ENCODE data around the gene RBFOX1. TPM values are rescaled to one million over a fixed set of nuclear protein-coding genes. Genes with fewer than 3 reads are reported as not detected.

Gene RBFOX1
- polyA plus RNA-seq, 1 experiment = not detected

- Histone ChIP-seq H3K27me3 (ENCODE audit: control insufficient read depth, insufficient read depth, low read length) (no peaks in the 10 kb centered on the region), H3K9me3 (ENCODE audit: control insufficient read depth, insufficient read depth, low read length) (no peaks in the 10 kb centered on the region; the same call in none of the 2 replicates), H3K4me3 (ENCODE audit: low read depth, low read length) (no peak overlapping the region), H3K27ac (ENCODE audit: low read depth, low read length) (no peak overlapping the region)
- no peak for DNase-seq (ENCODE audit: low read depth, low spot score)
- no peak for TF ChIP-seq CTCF (IDR thresholded peaks at IDR 0.05; ENCODE audit: low read depth, low read length)
- CTCF ChIA-PET = no interaction called here
- POLR2A ChIA-PET = no interaction called here
These were observed 4.1 kb downstream of the RBFOX1 start for GRCh38 chr16:7336742-7337141.

DNA sequence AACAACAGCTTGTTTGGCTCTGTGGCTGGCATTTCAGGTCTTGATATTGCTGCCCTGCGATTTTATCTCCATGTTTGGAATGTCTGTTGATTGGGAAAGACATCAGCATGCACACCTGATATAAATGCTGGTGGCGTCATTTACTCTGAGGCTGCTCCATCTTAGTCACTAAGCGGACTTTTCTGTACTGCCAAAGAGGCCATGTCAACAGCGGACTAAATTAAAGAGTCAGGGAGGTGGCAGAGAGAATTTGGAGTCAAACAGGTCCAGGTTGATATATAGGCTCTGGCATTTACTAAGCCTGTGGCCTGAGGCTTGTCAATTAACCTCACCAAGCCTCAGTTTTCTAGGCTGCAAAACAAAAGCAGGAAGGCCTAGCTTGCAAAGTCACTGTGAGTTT is 6.2 kb downstream of the RBFOX1 start:
- no peak for TF ChIP-seq CTCF (IDR thresholded peaks at IDR 0.05; ENCODE audit: low read depth, low read length)
- no peak overlapping the region for H3K27ac ChIP-seq (ENCODE audit: low read depth, low read length)
- H3K9me3 ChIP-seq (ENCODE audit: control insufficient read depth, insufficient read depth, low read length) = peaks cover 12% of the 10 kb centered on the region
- DNase-seq (ENCODE audit: low read depth, low spot score) = no peak
- H3K4me3 ChIP-seq (ENCODE audit: low read depth, low read length) = no peak overlapping the region
- H3K27me3 ChIP-seq (ENCODE audit: control insufficient read depth, insufficient read depth, low read length) = no peaks in the 10 kb centered on the region
- POLR2A ChIA-PET = no interaction called here
- CTCF ChIA-PET = no interaction called here

GRCh38 chr16:7339700-7340099 is 7.1 kb downstream of the RBFOX1 start:
- Histone ChIP-seq H3K4me3 (ENCODE audit: low read depth, low read length) (no peak overlapping the region), H3K9me3 (ENCODE audit: control insufficient read depth, insufficient read depth, low read length) (peaks cover 14% of the 10 kb centered on the region), H3K27ac (ENCODE audit: low read depth, low read length) (no peak overlapping the region), H3K27me3 (ENCODE audit: control insufficient read depth, insufficient read depth, low read length) (no peaks in the 10 kb centered on the region)
- CTCF ChIA-PET = no interaction called here
- TF ChIP-seq CTCF (IDR thresholded peaks at IDR 0.05; ENCODE audit: low read depth, low read length) = no peak
- POLR2A ChIA-PET = no interaction called here
- no peak for DNase-seq (ENCODE audit: low read depth, low spot score)

GRCh38 chr16:7340938-7341337 is 8.3 kb downstream of the RBFOX1 start:
- no peak for TF ChIP-seq CTCF (IDR thresholded peaks at IDR 0.05; ENCODE audit: low read depth, low read length)
- POLR2A ChIA-PET = no interaction called here
- no peaks in the 10 kb centered on the region for H3K27me3 ChIP-seq (ENCODE audit: control insufficient read depth, insufficient read depth, low read length)

DNA sequence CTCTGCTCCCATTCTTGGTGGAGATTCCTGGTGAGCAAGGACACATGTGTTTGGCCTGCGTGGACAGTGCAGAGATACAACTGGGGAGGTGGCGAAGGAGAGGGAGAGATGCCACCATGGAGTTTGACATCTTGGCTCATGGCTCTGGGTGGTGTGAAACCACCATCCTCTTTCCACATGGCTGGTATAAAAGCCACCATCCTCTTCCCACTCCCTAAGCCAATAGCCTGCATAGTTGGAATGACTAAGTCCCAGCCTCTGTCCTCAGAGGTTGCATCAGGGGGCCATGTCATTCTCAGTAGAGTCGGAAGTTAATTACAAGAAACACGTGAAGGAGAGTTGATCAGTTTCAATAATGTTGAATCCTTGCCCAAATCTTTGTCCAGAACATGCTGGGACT is 10.0 kb downstream of the RBFOX1 start:
- Histone ChIP-seq H3K27ac (ENCODE audit: low read depth, low read length) (no peak overlapping the region), H3K27me3 (ENCODE audit: control insufficient read depth, insufficient read depth, low read length) (no peaks in the 10 kb centered on the region), H3K9me3 (ENCODE audit: control insufficient read depth, insufficient read depth, low read length) (peaks cover 30% of the 10 kb centered on the region), H3K4me3 (ENCODE audit: low read depth, low read length) (no peak overlapping the region)
- DNase-seq (ENCODE audit: low read depth, low spot score) = no peak
- ChIA-PET POLR2A (no interaction called here), CTCF (no interaction called here)
- no peak for TF ChIP-seq CTCF (IDR thresholded peaks at IDR 0.05; ENCODE audit: low read depth, low read length)

More at GRCh38 chr16:7340938-7341337, 8.3 kb downstream of the RBFOX1 start:
- no peak for DNase-seq (ENCODE audit: low read depth, low spot score)
- no peak overlapping the region for H3K27ac ChIP-seq (ENCODE audit: low read depth, low read length)
- H3K9me3 ChIP-seq (ENCODE audit: control insufficient read depth, insufficient read depth, low read length) = peaks cover 21% of the 10 kb centered on the region
- H3K4me3 ChIP-seq (ENCODE audit: low read depth, low read length) = no peak overlapping the region
- CTCF ChIA-PET = no interaction called here
